Stimulated activated CD8-positive, alpha-beta memory T cell treated with anti-CD3 and anti-CD28 coated beads, Interleukin-4, amount 100 ng/mL, for 48 hours (primary cell): ENCODE results near the gene TMEM147.

Experiments
- DNase-seq: peaks from one replicate; pipeline ENCODE4 v3.0.0-alpha.2; 2020

The TMEM147 gene

DNA sequence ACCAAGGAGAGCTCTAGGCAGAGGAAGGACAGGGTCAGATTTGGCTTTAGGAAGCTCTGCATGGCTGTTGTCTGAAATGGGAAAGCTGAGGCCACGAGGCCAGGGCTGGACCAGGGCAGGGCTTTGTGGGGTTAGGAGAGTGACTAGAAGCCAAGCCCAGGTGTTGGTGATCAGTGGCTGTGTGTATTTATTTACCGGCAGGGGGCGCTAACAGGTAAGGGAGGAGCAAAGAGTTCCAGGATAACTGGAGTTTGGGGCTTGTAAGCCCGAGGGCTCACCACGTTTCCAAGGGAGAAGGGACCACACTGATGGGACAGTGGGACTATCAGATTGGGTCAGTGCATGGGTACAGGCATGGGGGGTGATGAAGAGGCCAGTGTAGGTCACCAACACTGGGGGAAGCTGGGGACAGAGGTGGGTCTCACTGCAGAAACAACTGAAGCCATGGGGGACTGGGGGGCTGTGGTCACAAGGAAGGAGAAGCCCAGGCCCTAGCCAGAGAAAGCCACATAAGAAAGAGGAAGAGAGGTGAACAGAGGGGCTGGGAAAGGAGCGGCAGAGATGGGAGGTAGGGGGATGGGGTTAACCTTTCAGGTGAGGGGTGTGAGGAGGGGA is 3.9 kb downstream of the TMEM147 start:
- DNase-seq: peak; percentile 68

DNA sequence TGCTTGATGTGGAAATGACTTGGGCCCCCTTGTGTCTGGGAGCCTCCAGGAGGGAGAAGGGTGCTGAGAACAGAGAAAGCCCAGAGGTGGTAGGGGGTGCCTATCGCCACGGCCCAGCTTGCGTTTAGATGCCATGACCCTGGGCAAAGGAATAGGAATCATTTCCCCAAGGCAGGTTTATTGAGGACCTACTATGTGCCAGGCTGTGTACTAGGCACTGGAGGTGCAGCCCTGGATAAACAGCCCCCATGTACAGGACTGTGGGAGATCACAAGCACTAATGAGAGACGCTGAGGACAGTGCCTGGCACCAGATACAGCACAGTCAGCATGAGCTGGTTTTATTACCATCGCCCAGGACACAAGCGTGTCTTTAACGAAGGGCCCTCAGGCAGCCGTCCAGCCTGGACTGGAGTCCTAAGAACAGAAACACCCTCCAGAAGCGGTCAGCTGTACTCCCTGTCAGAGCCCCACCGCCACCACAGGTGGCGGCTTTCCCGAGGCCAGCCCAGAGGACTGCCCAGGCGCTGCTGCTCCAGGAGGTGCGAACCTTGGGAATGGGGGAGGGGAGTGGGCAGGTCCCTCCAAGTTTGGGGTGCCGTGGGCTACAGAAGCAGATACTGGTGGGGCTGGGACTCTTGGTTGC is 4.6 kb downstream of the TMEM147 start:
- DNase-seq: no peak

DNA sequence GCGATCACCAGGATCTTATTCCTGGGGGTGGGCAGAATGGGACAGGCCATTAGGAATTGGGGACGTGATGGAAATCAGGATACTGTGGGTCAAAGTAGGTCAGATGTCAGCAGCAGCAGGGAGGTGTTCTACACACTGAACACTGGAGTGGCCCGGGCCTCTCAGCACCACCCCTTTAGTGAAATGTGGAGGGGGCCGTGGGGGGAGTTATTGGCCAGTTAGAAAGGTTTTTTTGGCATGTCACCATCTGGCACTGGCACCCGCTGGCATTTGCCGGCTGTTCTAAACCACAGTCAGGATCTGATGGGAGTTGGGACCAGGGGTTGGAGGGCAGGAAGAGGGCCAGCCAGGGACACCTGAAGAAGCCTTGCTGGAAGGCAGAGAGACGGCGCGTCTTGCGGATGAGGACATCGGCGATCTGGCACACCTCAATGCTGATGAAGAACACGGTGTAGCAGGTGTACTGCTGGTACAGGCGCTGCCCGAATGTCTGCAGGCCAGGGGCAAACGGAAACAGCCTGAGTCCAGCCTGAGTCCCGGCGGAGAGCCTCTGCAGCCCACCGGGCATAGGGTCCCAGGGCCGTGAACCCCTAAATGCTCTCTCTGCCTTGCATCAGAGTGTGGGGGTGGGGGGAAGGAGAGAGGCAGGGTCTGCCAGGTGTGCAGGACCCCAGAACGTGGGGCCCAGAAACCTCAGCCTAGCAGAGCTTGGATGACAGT is 5.8 kb downstream of the TMEM147 start:
- no peak for DNase-seq

DNA sequence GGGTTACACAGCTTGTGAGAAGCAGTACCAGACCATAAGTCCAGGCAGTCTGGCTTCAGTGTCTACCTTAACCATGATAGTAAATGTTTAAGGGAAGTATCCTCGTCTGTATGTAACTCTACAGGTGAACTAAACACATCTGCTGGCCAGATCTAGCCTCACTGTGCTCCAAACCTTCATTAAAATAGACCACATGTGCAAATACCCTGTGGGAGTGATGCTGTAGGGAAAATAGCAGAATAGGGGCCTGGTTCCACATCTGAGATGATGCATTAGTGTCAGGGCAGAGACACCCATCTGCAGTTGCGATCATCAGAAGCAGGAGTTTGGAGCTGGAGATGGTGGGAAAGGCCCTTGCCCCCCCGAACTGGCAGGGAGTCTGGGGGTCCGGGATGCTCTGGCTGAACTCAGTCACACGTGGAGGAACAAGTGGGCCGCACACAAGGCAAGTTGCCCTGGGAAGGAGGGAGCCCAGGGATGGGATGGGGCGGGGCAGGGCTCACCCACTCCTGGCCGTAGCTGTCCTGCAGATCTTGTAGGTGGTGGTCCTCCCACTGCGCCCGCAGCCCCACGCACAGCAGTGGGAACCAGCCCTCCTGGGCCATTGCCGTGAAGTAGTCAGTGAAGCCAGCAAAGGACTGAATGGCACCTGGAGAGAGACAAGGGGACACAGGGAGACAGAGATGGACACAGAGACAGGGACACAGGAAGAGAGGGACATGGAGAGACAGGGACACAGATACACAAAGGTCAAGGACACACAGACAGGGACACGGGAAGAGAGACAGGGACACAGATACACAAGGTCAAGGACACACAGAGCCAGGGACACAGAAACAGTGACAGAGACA is 7.3 kb downstream of the TMEM147 start:
- no peak for DNase-seq

DNA sequence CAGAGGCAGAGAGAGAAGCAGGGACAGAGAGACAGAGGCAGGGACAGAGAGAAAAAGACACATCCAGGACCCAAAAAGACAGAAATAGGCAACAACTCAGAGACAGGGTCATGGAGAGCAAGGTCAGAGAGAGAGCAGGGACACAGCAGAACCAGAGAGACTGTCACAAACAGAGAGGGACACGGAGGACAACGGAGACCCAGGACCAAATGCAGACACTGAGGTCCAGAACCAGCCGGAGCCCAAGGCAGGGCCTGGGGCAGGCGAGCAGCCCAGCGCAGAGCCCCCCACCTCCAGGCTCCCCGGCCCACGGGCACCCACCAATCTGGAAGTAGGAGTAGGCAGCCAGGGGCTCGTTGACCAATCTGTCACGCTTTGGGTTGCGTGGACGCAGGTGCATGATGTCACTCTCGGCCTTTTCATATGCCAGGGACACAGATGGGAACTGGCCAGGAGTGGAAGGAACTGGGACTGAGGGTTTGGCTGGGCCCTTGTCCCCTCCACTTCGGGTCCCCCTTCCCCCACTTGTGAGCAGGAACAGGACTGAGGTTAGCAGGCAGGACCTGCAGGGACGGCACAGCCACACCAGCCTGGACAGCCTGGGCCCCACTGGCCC is 8.1 kb downstream of the TMEM147 start:
- no peak for DNase-seq

DNA sequence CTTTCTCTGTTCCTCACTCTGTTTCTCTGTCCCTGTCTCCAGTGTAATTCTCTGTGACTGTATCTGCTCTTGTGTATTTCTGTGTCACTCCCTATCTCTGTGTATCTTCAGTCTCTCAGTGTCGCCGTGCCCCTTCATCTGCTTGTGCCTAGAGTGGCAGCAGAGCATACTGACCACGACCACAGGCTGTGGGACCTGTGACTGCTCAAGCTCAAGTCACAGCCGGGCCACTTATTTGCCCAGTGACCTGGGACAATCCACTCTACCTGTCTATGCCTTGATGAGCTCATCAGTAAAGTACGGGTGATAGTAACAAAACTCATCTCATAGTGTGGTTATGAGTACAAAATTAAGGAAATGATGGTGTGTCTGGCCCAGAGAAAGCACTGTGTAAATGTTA is 8.7 kb downstream of the TMEM147 start:
- no peak for DNase-seq

DNA sequence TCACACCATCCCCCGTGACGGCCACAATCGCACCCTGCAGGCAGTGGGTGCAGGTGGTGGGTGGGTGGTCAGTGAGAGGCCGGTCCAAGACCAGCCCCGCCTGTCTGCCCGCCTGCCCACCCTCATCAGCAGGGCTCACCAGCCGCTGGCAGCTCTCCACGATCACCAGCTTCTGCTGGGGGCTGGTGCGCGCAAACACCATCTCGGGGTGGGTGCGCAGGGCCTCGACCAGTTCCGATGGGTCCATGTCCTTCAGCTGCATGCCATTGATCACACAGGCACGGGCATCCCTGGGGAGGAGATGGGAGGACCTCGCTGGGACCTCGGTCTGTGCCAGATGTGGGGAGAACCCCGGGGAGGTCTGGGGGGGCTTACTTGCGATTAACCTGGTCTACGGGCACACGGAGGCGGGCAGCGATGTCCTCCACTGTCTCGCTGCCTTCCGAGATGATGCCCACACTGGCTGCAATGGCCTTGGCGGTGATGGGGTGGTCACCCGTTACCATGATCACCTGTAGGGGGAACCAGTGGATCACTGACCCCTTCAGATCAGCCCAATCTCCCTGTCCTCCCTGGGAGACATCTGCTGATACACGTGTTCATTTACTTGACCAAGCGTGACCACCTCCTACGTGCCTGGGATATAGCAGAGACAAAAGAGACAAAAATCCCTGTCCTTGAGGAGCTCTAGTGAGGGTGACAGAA is 10.0 kb downstream of the TMEM147 start:
- no peak for DNase-seq

DNA sequence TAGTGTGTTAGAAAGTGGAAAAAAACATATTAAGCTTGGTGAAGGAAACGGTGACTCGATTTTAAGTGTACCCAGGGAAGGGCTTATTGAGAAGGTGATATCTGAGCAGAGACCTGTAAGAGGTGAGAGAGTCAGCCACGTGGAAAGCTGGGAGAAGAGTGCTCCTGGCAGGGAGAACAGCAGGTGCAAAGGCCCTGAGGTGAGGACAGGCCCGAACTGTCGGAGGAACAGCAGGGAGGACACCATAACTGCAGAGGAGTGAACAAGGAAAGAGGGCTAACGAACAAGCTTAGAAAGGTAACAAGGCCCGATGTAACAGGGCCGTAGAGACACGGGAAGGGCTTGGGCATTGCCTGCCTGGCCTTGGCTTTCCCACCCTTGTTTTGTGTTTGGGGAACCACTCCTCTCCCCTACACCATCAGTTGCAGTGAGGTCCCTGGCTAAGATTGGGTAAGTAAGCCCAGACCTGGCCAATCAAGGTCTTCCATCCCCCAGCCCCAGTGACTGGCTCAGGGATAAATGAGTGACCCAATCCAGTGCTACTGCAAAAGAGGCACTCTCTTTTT is 10.7 kb downstream of the TMEM147 start:
- no peak for DNase-seq

DNA sequence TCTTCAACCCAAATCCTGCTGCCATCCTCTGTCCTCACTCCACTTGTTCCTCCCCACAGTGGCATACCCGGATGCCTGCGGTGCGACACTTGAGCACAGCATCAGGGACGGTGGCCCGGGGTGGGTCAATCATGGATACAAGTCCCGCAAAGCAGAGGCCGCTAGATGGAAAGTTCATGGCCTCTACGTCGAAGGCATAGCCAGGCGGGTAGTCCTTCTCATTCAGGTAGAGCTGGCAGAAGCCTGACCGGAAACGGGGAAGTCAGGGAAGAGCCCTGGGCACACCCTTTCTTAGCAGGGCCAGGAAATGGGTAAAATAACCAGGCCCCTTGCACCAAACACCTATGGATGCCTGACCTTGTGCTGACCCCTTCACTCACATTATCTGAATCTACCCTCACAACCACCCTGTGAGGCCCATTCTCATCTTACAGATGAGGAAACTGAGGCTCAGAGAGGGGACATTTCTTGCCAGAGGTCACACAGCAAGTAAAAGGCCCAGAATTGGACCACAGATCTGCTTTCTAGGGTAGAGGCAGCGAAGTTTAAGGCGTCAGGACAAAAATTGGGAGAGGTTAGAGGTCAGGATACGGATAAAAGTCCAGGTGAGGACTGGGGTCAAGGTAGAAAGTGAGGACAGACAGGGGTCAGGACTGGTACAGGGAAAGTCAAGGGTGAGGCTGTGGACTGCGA is 11.6 kb downstream of the TMEM147 start:
- no peak for DNase-seq

DNA sequence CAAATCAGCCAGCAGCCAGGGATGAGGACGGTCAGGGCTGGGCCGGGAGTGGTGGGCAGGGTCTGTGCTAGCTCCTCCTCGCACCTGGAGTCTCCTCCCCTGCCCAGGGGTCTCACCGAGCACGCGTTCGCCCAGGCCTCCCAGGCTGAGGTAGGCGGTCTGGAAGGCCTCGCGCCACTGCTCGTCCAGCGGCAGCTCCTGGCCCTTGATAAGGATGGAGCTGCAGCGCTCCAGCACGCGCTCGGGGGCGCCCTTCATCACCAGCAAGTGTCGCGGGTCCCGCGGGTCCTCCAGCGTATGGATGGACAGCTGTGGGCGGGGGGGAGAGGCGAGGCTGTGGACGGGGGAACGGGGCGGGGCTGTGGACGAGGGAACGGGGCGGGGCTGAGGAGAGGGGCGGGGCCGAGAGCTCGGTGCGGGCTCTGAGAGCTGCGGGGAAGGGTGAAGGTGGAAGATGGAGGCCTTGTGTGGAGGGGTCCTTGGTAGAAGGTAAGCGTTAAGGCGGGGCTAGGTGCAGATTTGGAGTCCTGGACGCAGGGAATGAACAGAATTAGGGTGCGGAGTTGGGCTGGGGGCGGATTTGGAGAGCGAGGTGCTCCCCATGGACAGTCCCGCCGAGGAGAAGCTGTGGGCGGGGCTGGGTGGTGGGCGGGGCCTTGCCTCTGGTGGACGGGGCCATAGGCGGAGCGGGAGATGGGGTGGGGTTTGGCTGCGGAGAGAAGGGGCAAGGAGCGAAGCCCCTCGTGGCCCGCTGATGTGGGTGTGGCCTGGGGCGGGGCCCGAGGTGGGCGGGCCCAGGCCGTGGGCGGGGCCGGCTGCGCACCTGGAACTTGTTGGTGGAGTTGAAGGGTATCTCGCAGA is 12.3 kb downstream of the TMEM147 start:
- DNase-seq: peak; percentile 82

DNA sequence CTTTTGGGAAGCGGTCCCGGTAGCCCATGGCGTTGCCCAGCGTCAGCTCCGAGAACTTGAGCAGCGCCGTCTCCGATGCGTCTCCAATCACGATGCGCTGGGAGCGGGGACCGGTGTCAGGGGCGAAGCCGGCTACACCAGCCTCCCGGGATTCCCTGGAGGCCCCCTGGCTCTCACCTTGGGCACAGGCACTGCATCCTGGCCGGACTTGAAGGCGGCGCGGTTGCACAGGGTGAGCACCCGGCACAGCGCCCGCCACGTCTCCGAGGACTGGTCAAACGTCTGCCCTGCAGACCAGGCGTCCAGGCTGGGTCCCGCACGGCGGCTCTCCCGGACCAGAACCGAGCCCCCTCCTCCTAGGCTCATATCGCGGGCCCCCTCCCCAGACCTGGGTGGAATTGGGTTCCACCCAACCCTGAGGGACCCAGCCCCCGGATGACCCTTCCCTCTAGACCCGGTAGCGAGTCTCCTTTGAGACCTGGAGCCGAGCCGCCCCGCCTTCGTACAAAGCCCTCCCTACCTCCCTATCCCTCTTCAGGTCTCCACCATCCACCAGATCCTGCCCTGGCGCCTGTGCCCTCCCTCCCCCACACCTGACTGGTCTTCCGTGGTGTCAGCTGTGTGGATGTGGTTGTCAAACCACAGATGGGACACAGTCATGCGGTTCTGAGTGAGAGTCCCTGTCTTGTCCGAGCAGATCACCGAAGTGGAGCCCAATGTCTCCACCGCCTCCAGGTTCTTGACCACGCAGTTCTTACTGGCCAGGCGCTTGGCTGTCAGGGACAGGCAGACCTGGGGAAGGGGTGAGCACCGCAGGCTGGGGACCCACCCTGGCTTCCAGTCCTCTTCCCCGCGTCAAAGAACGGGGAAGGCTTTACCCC is 13.2 kb downstream of the TMEM147 start:
- DNase-seq: no peak

DNA sequence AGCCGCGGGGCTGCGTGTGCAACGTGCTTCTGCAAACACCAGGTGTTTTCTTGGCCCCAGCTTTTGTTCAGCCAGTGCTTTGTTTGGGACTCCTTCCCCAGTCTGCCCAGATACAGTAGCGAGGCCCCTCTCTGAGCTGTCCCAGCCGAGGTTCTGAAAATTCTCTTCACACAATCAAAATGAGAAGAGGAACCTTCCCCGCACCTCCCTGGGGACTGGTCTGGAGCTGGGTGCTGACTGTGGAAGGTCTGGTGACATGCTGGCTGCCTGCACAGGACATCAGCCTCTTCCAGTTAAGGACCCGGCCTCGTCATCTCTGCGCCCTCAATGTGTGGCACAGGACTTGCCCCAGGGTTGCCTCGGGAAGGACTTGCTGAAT is 13.8 kb downstream of the TMEM147 start:
- DNase-seq: no peak

DNA sequence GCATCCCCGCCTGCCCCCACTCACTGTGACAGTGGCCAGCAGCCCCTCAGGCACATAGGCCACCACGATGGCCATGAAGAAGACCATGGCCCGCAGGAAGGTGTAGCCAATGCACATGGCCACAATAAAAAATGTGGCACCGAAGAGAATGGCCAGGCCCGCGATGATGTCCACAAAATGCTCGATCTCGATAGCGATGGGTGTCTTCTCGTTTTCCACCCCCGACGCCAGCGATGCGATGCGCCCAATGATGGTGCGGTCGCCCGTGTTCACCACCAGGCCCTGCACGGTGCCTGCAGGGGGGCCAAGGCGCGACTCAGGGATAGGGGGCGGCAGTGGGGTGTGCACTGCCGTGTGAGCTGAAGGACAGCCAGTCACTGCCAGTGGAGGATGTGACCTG is 14.4 kb downstream of the TMEM147 start:
- no peak for DNase-seq

DNA sequence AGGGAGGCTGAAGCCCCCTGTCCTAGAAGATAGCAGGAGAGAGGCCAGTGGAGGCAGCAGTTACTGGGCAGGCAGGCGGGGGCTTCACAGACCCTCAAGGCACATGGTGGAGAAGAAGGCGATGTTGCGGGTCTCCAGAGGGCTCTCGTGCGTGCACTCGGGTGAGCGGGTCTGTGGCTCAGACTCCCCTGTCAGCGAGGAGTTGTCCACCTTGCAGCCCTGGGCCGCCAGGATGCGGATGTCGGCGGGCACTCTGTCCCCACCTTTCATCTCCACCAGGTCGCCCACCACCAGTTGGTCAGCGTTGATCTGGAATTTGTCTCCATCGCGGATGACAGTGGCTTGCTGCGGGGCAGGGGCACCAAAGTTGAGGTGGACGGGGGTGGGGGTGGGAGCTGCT is 14.8 kb downstream of the TMEM147 start:
- no peak for DNase-seq

DNA sequence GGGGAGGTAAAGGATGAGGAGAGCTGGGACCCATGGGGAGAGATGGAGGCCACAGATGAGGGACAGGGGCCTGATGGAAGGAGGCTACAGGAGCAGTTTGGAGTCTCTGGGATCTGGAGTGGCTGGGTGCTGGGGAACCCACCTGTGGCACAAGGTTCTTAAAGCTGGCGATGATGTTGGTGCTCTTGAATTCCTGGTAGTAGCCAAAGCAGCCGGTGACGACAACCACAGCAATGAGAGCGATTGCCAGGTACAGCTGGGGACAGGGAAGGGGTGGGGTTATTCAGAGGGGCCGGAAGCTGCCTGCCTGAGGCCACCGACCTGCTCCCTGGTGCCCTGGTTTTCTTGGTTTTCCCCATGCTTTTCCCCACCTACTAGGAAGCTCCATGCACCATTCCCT is 15.3 kb downstream of the TMEM147 start:
- DNase-seq: no peak

DNA sequence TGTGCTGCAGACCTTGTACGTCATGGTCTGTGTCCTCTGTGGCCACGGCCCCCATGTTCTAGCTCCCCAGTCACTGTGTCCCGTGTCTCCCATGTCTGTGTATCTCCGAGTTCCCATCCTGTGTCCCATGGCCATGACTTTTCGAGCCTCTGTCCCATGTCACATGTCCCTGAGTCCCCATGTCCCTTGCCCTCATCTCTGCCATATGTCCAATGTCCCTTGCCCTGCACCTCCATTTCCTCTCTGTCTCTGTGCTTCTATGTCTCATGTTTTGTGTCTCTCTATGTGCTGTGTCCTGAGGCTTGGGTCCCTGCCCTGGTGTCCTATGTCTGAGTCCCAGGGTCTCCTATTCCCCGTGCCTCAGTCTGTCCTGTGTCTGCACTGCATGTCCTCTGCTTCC is 16.0 kb downstream of the TMEM147 start:
- DNase-seq: no peak

DNA sequence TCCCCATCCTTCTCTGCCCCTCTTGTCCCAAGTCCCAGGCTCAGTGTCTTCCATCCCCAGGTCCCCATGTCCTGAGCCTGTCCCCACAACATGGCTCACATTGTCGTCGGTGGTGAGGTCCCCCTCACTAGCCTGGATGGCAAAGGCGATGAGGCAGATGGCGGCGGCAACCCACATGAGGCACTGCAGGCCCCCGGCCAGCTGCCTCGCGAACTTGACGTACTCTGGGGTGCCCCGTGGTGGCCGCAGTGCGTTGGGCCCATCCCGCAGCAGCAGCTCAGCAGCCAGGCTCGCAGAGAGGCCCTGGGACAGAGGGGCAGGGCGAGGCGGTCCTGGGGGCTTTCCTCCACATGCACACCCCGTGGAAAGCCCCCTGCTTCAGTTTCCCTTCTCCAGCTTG is 16.9 kb downstream of the TMEM147 start:
- DNase-seq: no peak

DNA sequence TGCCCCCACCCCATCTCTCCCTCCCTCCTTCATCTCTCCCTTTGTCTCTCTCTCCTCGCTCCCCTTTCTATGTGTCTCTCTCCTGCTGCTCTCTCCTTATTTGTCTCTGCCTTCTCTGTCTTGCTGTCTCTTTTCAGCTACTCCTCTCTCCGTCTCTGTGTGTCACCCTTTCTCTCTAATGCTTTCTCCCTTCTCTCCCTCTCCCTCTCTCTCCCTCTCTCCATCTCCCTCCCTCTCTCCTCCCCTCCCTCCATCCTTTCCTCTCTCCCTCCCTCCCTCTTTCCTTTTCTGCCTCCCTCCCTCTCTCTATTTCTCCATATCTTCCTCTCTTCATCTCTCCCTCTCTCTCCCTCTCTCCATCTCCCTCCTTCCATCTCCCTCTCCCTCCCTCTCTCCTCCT is 17.4 kb downstream of the TMEM147 start:
- no peak for DNase-seq

DNA sequence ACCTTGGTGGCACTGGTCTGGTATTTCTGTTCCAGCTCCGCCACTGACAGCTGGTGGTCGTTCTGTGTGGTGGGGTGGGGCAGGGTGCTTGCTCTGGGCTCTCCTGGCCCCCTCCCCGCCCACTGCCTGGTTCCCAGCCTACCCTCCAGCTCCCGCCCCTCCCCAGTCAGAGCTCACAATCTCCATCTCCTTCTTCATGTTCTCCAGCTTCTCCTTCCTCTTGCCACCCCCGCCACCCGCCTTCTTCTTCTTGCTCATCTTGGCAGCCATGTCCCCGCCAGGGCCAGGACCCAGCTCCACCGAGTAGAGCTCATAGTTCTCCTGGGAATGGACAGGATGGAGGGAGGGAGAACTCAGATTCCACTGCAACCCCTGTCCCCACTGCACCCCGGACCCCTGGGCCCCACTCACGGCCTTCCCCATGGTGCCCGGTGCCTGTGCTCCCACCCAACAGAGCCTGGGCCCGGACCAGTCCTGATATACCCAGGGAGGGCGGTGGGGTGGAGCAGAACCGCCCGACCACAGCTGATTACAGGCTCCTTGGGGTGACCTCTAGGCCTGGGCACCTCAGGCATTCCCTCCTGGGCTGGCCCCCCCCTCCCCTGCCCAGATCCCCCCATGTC is 17.9 kb downstream of the TMEM147 start, which contains the start of gene ATP4A:
TSS of gene ATP4A (minus strand) at position 452 of the 623 bp plus-strand sequence. CDS start at position 423, 29 bp downstream.
- no peak for DNase-seq
